Fibroblast of lung (primary cell): Measurements from ENCODE around the gene PANX3. TPM values are rescaled to one million over a fixed set of nuclear protein-coding genes. Genes with fewer than 3 reads are reported as not detected.

ENCODE experiments used
- DNase-seq, 2 donors: peaks; one replicate each; pipeline versions ENCODE4 v3.0.0 to v3.0.0-alpha.2; 2010; ENCODE audit warnings: low read depth in 2 of 2
- H2AFZ ChIP-seq: 2 replicates; pipeline ENCODE4 v1.5.1; 2012; ENCODE audit warnings: low read length, control low read depth, inconsistent platforms
- H3K27ac ChIP-seq: 2 replicates; pipeline ENCODE4 v1.5.1; 2011; ENCODE audit warnings: low read length, control low read depth; ENCODE audit not compliant: insufficient read depth
- H3K27me3 ChIP-seq: 2 replicates; pipeline ENCODE4 v1.5.1; 2011; ENCODE audit warnings: mild to moderate bottlenecking, low read length; ENCODE audit not compliant: control insufficient read depth, insufficient read depth
- H3K36me3 ChIP-seq: 2 replicates; pipeline ENCODE4 v1.5.1; 2011; ENCODE audit warnings: low read length; ENCODE audit not compliant: control insufficient read depth, insufficient read depth
- H3K4me1 ChIP-seq: 2 replicates; pipeline ENCODE4 v1.5.1; 2011; ENCODE audit warnings: low read length; ENCODE audit not compliant: control insufficient read depth, insufficient read depth; ENCODE audit errors: extremely low read depth
- H3K4me2 ChIP-seq: 2 replicates; pipeline ENCODE4 v1.5.1; 2011; ENCODE audit warnings: low read length, control low read depth; ENCODE audit not compliant: insufficient read depth; ENCODE audit errors: extremely low read depth
- H3K4me3 ChIP-seq, 4 experiments: fragments of 200-600 bp in 1 of 4; sonication (generic) in 1 of 4; replicated peaks in 1 of 4; 2 replicates each; pipeline ENCODE4 v1.5.1; 2011 to 2016; ENCODE audit warnings: low read length in 4 of 4, low read depth in 3 of 4, mild to moderate bottlenecking in 3 of 4, control low read depth in 2 of 4, inconsistent platforms in 1 of 4, mixed read lengths in 1 of 4; ENCODE audit not compliant: insufficient read depth in 1 of 4; ENCODE audit errors: control extremely low read depth in 1 of 4
- H3K79me2 ChIP-seq: 2 replicates; pipeline ENCODE4 v1.5.1; 2012; ENCODE audit warnings: mild to moderate bottlenecking, low read length, inconsistent platforms; ENCODE audit not compliant: control insufficient read depth, insufficient read depth
- H3K9ac ChIP-seq: 2 replicates; pipeline ENCODE4 v1.5.1; 2011; ENCODE audit warnings: mild to moderate bottlenecking, low read length, control low read depth; ENCODE audit not compliant: insufficient read depth
- H3K9me3 ChIP-seq: 2 replicates; pipeline ENCODE4 v1.5.1; 2012; ENCODE audit warnings: low read depth, low read length; ENCODE audit not compliant: control insufficient read depth, insufficient read depth
- H4K20me1 ChIP-seq: 2 replicates; pipeline ENCODE4 v1.5.1; 2011; ENCODE audit warnings: low read length; ENCODE audit not compliant: control insufficient read depth, insufficient read depth; ENCODE audit errors: extremely low read depth
- CTCF ChIP-seq, 2 donors: IDR thresholded peaks in 1 of 2; conservative IDR thresholded peaks in 1 of 2; 1 replicate in 1 of 2; 2 replicates in 1 of 2; pipeline ENCODE4 v1.5.1; 2011 to 2012; ENCODE audit warnings: low read length in 2 of 2, control low read depth in 1 of 2, inconsistent platforms in 1 of 2, low read depth in 1 of 2, mild to moderate bottlenecking in 1 of 2
- EZH2 ChIP-seq: IDR thresholded peaks from 2 replicates; pipeline ENCODE4 v1.5.1; 2012; ENCODE audit warnings: low read length, control low read depth, mild to moderate bottlenecking; ENCODE audit errors: missing control alignments
- polyA minus RNA-seq: library from RNA; depleted of rRNA, polyadenylated mRNA; stranded (reverse); fragments of >200 nt; gene quantifications from 2 replicates; pipeline ENCODE4 v1.2.3, GENCODE V29; 2011; ENCODE audit warnings: low replicate concordance
- polyA plus RNA-seq, 2 donors: library from polyadenylated mRNA; depleted of rRNA in 1 of 2; stranded (reverse) in 1 of 2; unstranded in 1 of 2; fragments of >200 nt; gene quantifications; 2 replicates each; pipeline ENCODE4 v1.2.1, GENCODE V29; 2011 to 2012; ENCODE audit warnings: missing spikeins in 1 of 2
- total RNA-seq: library from RNA; depleted of rRNA; stranded (reverse); fragments of >200 nt; gene quantifications from 2 replicates; pipeline ENCODE4 v1.2.1, GENCODE V29; 2014

PANX3 gene
- total RNA-seq (not detected in 2 replicates), polyA plus RNA-seq (not detected in 2 replicates), polyA minus RNA-seq (not detected in 2 replicates)
- not detected in 2 replicates for polyA plus RNA-seq (2012)

- DNase-seq: peak in 1 of 2 donors; percentile 52
- Histone ChIP-seq H3K9ac (no peak within 1 kb of the TSS), H3K9me3 (no peaks in the 10 kb centered on the region), H3K27ac (no peak within 1 kb of the TSS), H4K20me1 (no peaks in the 10 kb centered on the region), H3K4me3 (no peak within 1 kb of the TSS), H3K36me3 (no peaks in the 10 kb centered on the region), H3K4me1 (no peaks in the 10 kb centered on the region), H3K4me2 (no peak within 1 kb of the TSS), H3K79me2 (no peaks in the 10 kb centered on the region), H3K27me3 (no peaks in the 10 kb centered on the region), H2AFZ (no peak within 1 kb of the TSS)
- TF ChIP-seq EZH2: no peak
- TF ChIP-seq CTCF (conservative IDR thresholded peaks at IDR 0.05 in 1 of 2, IDR thresholded peaks at IDR 0.05 in 1 of 2; ENCODE audit: low read depth in 1 of 2, low read length in 2 of 2): no peak
Measured at GRCh38 chr11:124611064-124611463, at the start of gene PANX3. Gene PANX3, plus strand, starts transcription at chr11:124611428. Its CDS starts 129 bp downstream, at chr11:124611557.

GRCh38 chr11:124569697-124570096 lies 41.5 kb upstream of the PANX3 start, which contains the start of gene OR8A1:
Gene OR8A1, plus strand, starts transcription at chr11:124569997. Its CDS starts 123 bp downstream, at chr11:124570120.
- Histone ChIP-seq H3K79me2 (no peaks in the 10 kb centered on the region), H3K27ac (no peak within 1 kb of the TSS), H3K9ac (no peak within 1 kb of the TSS), H3K9me3 (no peaks in the 10 kb centered on the region), H4K20me1 (no peaks in the 10 kb centered on the region), H3K4me3 (no peak within 1 kb of the TSS), H3K4me1 (no peaks in the 10 kb centered on the region), H3K4me2 (no peak within 1 kb of the TSS), H2AFZ (no peak within 1 kb of the TSS), H3K36me3 (no peaks in the 10 kb centered on the region), H3K27me3 (no peaks in the 10 kb centered on the region)
- no peak for TF ChIP-seq CTCF (conservative IDR thresholded peaks at IDR 0.05 in 1 of 2, IDR thresholded peaks at IDR 0.05 in 1 of 2; ENCODE audit: low read depth in 1 of 2, low read length in 2 of 2)
- no peak for TF ChIP-seq EZH2
- no peak for DNase-seq

GRCh38 chr11:124570160-124570559 lies 41.1 kb upstream of the PANX3 start:
- Histone ChIP-seq H2AFZ (no peak overlapping the region), H3K27ac (no peak overlapping the region), H3K27me3 (no peaks in the 10 kb centered on the region), H3K9ac (no peak overlapping the region), H4K20me1 (no peaks in the 10 kb centered on the region), H3K4me3 (no peak overlapping the region), H3K9me3 (no peaks in the 10 kb centered on the region), H3K4me2 (no peak overlapping the region), H3K79me2 (no peaks in the 10 kb centered on the region), H3K4me1 (no peaks in the 10 kb centered on the region), H3K36me3 (no peaks in the 10 kb centered on the region)
- no peak for DNase-seq
- no peak for TF ChIP-seq EZH2
- TF ChIP-seq CTCF (conservative IDR thresholded peaks at IDR 0.05 in 1 of 2, IDR thresholded peaks at IDR 0.05 in 1 of 2; ENCODE audit: low read depth in 1 of 2, low read length in 2 of 2): no peak
